A549 (cell line): ENCODE data around the gene ZMIZ2.

ENCODE experiments used
- CEBPB ChIP-seq, 2 experiments: fragments of >200 bp in 1 of 2; sonication (Bioruptor Twin) in 1 of 2; formaldehyde crosslinking in 1 of 2; IDR thresholded peaks; 2 replicates each; pipeline ENCODE4 v1.6.1; 2012 to 2016
- JUN ChIP-seq, 2 experiments: fragments of >200 bp; sonication (Bioruptor Twin); formaldehyde crosslinking; IDR thresholded peaks; 2 replicates in 1 of 2; 3 replicates in 1 of 2; pipeline ENCODE4 v1.6.1; 2016 to 2017
- JUNB ChIP-seq: fragments of >200 bp; sonication (Bioruptor Twin); formaldehyde crosslinking; IDR thresholded peaks from 2 replicates; pipeline ENCODE4 v1.6.1; 2016
- RAD21 ChIP-seq, 2 experiments: fragments of >200 bp in 1 of 2; sonication (Bioruptor Twin) in 1 of 2; formaldehyde crosslinking in 1 of 2; IDR thresholded peaks in 1 of 2; conservative IDR thresholded peaks in 1 of 2; 2 replicates in 1 of 2; 3 replicates in 1 of 2; pipeline ENCODE4 v1.6.1; 2012 to 2018; ENCODE audit warnings: inconsistent platforms in 1 of 2
- RCOR1 ChIP-seq: fragments of 150-350 bp; IDR thresholded peaks from 2 replicates; pipeline ENCODE4 v1.6.1; 2014; ENCODE audit warnings: antibody characterized with exemption, low read length, low read depth
- SMC3 ChIP-seq: fragments of >200 bp; sonication (Bioruptor Twin); formaldehyde crosslinking; IDR thresholded peaks from 3 replicates; pipeline ENCODE4 v1.6.1; 2018; ENCODE audit warnings: inconsistent platforms
- TF ChIP-seq, protein P1 (sequence below): IDR thresholded peaks from 2 replicates; pipeline ENCODE4 v1.6.1; 2012
- TF ChIP-seq, protein P2 (sequence below): fragments of 200-600 bp; sonication (generic); IDR thresholded peaks from 2 replicates; pipeline ENCODE4 v1.6.1; 2016; ENCODE audit warnings: antibody characterized with exemption, mild to moderate bottlenecking, moderate library complexity
- TF ChIP-seq, protein P3 (sequence below): fragments of >200 bp; sonication (Bioruptor Twin); formaldehyde crosslinking; IDR thresholded peaks from 3 replicates; pipeline ENCODE4 v1.5.1; 2016
- TF ChIP-seq, protein P4 (sequence below): fragments of 450-650 bp; IDR thresholded peaks from 2 replicates; pipeline ENCODE4 v1.6.1; 2014; ENCODE audit warnings: antibody characterized with exemption

DNA sequence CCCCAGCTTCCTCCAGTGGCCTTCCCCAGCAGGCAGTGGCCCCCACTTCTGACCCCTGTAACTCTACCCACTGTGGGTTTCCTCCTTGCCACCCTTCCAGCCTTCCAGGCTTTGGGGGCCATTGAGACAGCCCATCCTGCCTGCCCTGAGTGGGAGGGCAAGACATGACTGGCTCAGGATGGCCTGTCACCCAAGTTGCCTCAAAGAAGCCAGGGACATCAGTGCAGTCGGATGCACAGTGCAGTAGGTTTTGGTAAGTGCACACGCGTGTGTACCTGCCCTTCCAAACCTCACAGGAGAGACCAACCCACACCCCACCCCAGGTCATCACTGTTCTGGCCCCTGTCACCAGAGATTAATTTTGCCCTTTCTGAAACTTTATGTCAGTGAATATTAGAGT, 22.7 kb downstream of the ZMIZ2 start:
- TF ChIP-seq, protein P1, sequence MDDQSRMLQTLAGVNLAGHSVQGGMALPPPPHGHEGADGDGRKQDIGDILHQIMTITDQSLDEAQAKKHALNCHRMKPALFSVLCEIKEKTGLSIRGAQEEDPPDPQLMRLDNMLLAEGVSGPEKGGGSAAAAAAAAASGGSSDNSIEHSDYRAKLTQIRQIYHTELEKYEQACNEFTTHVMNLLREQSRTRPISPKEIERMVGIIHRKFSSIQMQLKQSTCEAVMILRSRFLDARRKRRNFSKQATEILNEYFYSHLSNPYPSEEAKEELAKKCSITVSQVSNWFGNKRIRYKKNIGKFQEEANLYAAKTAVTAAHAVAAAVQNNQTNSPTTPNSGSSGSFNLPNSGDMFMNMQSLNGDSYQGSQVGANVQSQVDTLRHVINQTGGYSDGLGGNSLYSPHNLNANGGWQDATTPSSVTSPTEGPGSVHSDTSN = no peak
- TF ChIP-seq, protein P2, sequence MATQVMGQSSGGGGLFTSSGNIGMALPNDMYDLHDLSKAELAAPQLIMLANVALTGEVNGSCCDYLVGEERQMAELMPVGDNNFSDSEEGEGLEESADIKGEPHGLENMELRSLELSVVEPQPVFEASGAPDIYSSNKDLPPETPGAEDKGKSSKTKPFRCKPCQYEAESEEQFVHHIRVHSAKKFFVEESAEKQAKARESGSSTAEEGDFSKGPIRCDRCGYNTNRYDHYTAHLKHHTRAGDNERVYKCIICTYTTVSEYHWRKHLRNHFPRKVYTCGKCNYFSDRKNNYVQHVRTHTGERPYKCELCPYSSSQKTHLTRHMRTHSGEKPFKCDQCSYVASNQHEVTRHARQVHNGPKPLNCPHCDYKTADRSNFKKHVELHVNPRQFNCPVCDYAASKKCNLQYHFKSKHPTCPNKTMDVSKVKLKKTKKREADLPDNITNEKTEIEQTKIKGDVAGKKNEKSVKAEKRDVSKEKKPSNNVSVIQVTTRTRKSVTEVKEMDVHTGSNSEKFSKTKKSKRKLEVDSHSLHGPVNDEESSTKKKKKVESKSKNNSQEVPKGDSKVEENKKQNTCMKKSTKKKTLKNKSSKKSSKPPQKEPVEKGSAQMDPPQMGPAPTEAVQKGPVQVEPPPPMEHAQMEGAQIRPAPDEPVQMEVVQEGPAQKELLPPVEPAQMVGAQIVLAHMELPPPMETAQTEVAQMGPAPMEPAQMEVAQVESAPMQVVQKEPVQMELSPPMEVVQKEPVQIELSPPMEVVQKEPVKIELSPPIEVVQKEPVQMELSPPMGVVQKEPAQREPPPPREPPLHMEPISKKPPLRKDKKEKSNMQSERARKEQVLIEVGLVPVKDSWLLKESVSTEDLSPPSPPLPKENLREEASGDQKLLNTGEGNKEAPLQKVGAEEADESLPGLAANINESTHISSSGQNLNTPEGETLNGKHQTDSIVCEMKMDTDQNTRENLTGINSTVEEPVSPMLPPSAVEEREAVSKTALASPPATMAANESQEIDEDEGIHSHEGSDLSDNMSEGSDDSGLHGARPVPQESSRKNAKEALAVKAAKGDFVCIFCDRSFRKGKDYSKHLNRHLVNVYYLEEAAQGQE = no peak
- TF ChIP-seq RCOR1 (no peak), JUNB (no peak), RAD21 (conservative IDR thresholded peaks at IDR 0.05 in 1 of 2, IDR thresholded peaks at IDR 0.05 in 1 of 2) (no peak), SMC3 (no peak), JUN (IDR thresholded peaks at IDR 0.05) (no peak), CEBPB (IDR thresholded peaks at IDR 0.05) (no peak)
- TF ChIP-seq, protein P3, sequence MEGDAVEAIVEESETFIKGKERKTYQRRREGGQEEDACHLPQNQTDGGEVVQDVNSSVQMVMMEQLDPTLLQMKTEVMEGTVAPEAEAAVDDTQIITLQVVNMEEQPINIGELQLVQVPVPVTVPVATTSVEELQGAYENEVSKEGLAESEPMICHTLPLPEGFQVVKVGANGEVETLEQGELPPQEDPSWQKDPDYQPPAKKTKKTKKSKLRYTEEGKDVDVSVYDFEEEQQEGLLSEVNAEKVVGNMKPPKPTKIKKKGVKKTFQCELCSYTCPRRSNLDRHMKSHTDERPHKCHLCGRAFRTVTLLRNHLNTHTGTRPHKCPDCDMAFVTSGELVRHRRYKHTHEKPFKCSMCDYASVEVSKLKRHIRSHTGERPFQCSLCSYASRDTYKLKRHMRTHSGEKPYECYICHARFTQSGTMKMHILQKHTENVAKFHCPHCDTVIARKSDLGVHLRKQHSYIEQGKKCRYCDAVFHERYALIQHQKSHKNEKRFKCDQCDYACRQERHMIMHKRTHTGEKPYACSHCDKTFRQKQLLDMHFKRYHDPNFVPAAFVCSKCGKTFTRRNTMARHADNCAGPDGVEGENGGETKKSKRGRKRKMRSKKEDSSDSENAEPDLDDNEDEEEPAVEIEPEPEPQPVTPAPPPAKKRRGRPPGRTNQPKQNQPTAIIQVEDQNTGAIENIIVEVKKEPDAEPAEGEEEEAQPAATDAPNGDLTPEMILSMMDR = no peak
- TF ChIP-seq, protein P4, sequence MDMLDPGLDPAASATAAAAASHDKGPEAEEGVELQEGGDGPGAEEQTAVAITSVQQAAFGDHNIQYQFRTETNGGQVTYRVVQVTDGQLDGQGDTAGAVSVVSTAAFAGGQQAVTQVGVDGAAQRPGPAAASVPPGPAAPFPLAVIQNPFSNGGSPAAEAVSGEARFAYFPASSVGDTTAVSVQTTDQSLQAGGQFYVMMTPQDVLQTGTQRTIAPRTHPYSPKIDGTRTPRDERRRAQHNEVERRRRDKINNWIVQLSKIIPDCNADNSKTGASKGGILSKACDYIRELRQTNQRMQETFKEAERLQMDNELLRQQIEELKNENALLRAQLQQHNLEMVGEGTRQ = no peak
